A673 (cell line): ENCODE results near the gene CFAP61. TPM values are rescaled to one million over a fixed set of nuclear protein-coding genes. Genes with fewer than 3 reads are reported as not detected.

Source experiments
- BruUV-seq: library from RNA; stranded (reverse); fragments of 400-500 nt; replicated peaks from 2 replicates; lab custom pipeline; 2021; lab: Mats Ljungman, UMichigan
- CTCF ChIA-PET: fragments of 300-600 bp; sonication (Branson Sonifier 250); formaldehyde crosslinking; loops from one replicate; lab custom pipeline; 2022; ENCODE audit warnings: antibody characterized with exemption; lab: Charles Lee
- POLR2A ChIA-PET: fragments of 300-600 bp; sonication (Branson Sonifier 250); formaldehyde crosslinking; loops from one replicate; lab custom pipeline; 2022; ENCODE audit warnings: antibody characterized with exemption; ENCODE audit not compliant: low non-redundant PET; lab: Charles Lee
- DNase-seq: peaks from one replicate; pipeline ENCODE4 v3.0.0-alpha.2; 2015; ENCODE audit warnings: low spot score
- H3K27ac ChIP-seq: fragments of 200-600 bp; sonication (generic); 2 replicates; pipeline ENCODE4 v1.5.1; 2016; ENCODE audit warnings: mixed run types, low read depth, mild to moderate bottlenecking, mixed read lengths, antibody characterized with exemption, low read length; ENCODE audit not compliant: poor library complexity, severe bottlenecking
- H3K27me3 ChIP-seq: fragments of 200-600 bp; sonication (generic); replicated peaks from 2 replicates; pipeline ENCODE4 v1.6.1; 2017; ENCODE audit warnings: mixed run types, low read depth, mild to moderate bottlenecking, mixed read lengths, antibody characterized with exemption, low read length; ENCODE audit not compliant: insufficient read depth, poor library complexity
- H3K36me3 ChIP-seq: fragments of 200-600 bp; sonication (generic); 2 replicates; pipeline ENCODE4 v1.6.1; 2016; ENCODE audit warnings: mixed run types, mild to moderate bottlenecking, mixed read lengths, antibody characterized with exemption, low read length; ENCODE audit not compliant: insufficient read depth, poor library complexity, severe bottlenecking
- H3K4me1 ChIP-seq: fragments of 200-600 bp; sonication (generic); 2 replicates; pipeline ENCODE4 v1.6.1; 2017; ENCODE audit warnings: mixed run types, mild to moderate bottlenecking, mixed read lengths, antibody characterized with exemption, low read length; ENCODE audit not compliant: insufficient read depth, poor library complexity, severe bottlenecking
- H3K4me3 ChIP-seq: fragments of 200-600 bp; sonication (generic); 2 replicates; pipeline ENCODE4 v1.5.1; 2016; ENCODE audit warnings: low read depth, mixed run types, mild to moderate bottlenecking, mixed read lengths, low read length; ENCODE audit not compliant: poor library complexity, severe bottlenecking
- H3K9me3 ChIP-seq: fragments of 200-600 bp; sonication (generic); 2 replicates; pipeline ENCODE4 v1.6.1; 2016; ENCODE audit warnings: mixed run types, low read depth, mild to moderate bottlenecking, mixed read lengths, antibody characterized with exemption, low read length; ENCODE audit not compliant: poor library complexity, severe bottlenecking
- EZH2 ChIP-seq: fragments of 200-600 bp; sonication (generic); IDR thresholded peaks from 2 replicates; pipeline ENCODE4 v1.6.1; 2017; ENCODE audit warnings: borderline replicate concordance, low read depth, mild to moderate bottlenecking, mixed read lengths, antibody characterized with exemption, low read length; ENCODE audit not compliant: poor library complexity, severe bottlenecking
- intact Hi-C: fragments of 100-400 bp; cut with micrococcal nuclease; formaldehyde crosslinking; loops from one replicate; pipeline ENCODE4 v1.10.0; 2022; ENCODE audit not compliant: unreplicated experiment
- total RNA-seq: library from RNA; stranded (reverse); gene quantifications from 2 replicates; pipeline ENCODE4 v1.2.3, GENCODE V29; 2021
- TF ChIP-seq, protein P1 (sequence below): fragments of 300-800, 200-600 bp; sonication (generic); conservative IDR thresholded peaks from 2 replicates; pipeline ENCODE4 v1.5.1; 2017; ENCODE audit warnings: low read depth, mild to moderate bottlenecking, antibody characterized with exemption, low read length, moderate library complexity, mixed read lengths

The CFAP61 gene
- total RNA-seq, 1 experiment from 2014 or later, result not detected

DNA sequence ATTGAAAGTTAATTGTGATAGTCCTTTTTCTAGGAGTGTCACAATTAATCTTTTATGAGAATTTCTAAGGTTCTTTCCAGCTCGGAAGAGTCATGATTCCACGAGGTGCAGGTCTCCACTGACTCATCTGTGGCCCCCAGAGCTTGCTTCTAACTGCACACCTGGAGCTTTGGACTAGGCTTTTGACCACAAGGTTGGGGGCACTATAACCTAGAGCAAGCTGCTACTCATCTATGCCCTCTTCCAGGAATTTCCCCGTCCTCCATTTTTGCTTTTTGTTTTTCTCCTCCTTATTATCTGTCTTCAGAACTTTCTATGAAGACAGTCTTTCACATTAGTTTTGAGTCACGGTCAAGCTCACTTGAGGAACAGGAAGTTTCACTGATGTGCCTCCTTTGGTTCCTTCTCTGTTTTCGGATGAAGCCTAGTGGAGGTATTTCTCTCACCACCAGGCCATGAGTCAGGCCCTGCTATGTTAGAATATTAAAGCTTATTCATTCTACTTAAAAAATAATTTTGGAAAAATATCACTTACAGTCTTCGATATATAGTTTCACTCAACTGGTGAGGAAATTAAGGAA lies 196.4 kb downstream of the CFAP61 start:
- Histone ChIP-seq H3K27ac (no peak overlapping the region), H3K27me3 (no peaks in the 10 kb centered on the region), H3K9me3 (no peaks in the 10 kb centered on the region), H3K4me3 (no peak overlapping the region), H3K36me3 (no peaks in the 10 kb centered on the region), H3K4me1 (no peaks in the 10 kb centered on the region)
- ChIA-PET POLR2A (no interaction called here), CTCF (no interaction called here)
- DNase-seq, result no peak
- no TSS peak for BruUV-seq
- TF ChIP-seq, protein P1, sequence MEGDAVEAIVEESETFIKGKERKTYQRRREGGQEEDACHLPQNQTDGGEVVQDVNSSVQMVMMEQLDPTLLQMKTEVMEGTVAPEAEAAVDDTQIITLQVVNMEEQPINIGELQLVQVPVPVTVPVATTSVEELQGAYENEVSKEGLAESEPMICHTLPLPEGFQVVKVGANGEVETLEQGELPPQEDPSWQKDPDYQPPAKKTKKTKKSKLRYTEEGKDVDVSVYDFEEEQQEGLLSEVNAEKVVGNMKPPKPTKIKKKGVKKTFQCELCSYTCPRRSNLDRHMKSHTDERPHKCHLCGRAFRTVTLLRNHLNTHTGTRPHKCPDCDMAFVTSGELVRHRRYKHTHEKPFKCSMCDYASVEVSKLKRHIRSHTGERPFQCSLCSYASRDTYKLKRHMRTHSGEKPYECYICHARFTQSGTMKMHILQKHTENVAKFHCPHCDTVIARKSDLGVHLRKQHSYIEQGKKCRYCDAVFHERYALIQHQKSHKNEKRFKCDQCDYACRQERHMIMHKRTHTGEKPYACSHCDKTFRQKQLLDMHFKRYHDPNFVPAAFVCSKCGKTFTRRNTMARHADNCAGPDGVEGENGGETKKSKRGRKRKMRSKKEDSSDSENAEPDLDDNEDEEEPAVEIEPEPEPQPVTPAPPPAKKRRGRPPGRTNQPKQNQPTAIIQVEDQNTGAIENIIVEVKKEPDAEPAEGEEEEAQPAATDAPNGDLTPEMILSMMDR, result no peak
- no peak for TF ChIP-seq EZH2
- intact Hi-C loops, result no loop called here

DNA sequence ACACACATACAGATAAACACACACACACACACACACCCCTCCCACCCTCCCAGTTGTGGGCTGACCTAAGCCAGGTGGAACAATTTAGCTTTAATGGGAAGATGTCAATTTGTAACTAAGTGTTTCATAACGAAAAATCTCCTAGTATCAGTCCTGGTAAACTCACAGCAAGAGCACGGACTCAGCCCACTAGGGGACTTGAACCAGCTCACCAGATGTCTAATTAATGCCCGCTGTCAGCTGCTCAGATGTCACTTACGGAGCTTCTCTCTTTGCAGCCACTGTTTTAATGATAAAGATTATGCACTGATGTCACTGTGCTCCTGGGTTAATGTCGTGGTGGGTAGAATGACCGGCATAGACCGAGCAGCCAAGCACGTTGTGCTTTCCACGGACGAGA lies 199.0 kb downstream of the CFAP61 start:
- H3K4me3 ChIP-seq, result no peak overlapping the region
- DNase-seq, result no peak
- TF ChIP-seq, protein P1, result no peak
- no peak for TF ChIP-seq EZH2
- H3K9me3 ChIP-seq, result no peaks in the 10 kb centered on the region
- CTCF ChIA-PET, result no interaction called here
- H3K4me1 ChIP-seq, result no peaks in the 10 kb centered on the region
- no peak overlapping the region for H3K27ac ChIP-seq
- H3K36me3 ChIP-seq, result no peaks in the 10 kb centered on the region
- BruUV-seq, result no TSS peak
- H3K27me3 ChIP-seq, result no peaks in the 10 kb centered on the region
- intact Hi-C loops, result no loop called here
- POLR2A ChIA-PET, result no interaction called here

DNA sequence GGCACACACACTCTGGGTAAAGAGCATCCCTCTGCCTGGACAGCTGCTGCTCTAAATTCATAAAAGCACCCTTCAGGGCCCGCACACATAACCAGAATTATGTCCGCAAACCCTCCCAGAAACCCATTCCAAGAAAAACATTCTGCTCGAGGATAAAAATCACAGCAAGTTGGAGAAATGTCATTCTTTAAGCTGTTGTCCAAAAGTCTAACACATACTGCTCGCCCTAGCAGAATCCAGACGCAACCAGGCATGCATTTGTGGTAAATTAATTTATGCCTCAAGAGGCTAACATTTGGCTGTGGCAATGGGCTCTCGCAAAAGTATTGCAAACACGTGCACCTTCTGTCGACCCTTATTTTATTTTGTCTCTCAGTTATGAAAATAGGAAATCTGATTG lies 199.5 kb downstream of the CFAP61 start:
- Histone ChIP-seq H3K4me3 (no peak overlapping the region), H3K27me3 (no peaks in the 10 kb centered on the region), H3K9me3 (no peaks in the 10 kb centered on the region), H3K4me1 (no peaks in the 10 kb centered on the region), H3K27ac (no peak overlapping the region), H3K36me3 (no peaks in the 10 kb centered on the region)
- POLR2A ChIA-PET, result no interaction called here
- no TSS peak for BruUV-seq
- intact Hi-C loops, result no loop called here
- CTCF ChIA-PET, result no interaction called here
- no peak for DNase-seq
- TF ChIP-seq EZH2, result no peak
- TF ChIP-seq, protein P1, result no peak
